Lung (tissue), 12 donors: Measurements from ENCODE around the gene ZBTB7A. TPM values are rescaled to one million over a fixed set of nuclear protein-coding genes. Genes with fewer than 3 reads are reported as not detected.

Experiments
- ATAC-seq: fragments of 200-7000 bp; cut with Tn5 transposase; one replicate; pipeline ENCODE4 v1.9.1; 2020; ENCODE audit warnings: moderate number of reproducible peaks; ENCODE audit not compliant: insufficient read depth, low FRiP score
- DNase-seq, 3 donors: peaks; one replicate each; pipeline ENCODE4 v3.0.0-alpha.2; 2013 to 2017
- H3K27ac ChIP-seq, 2 donors: one replicate each; pipeline ENCODE4 v1.5.1; 2013; ENCODE audit warnings: mild to moderate bottlenecking in 2 of 2, moderate library complexity in 2 of 2, control low read depth in 1 of 2, inconsistent platforms in 1 of 2, low read depth in 1 of 2, low read length in 1 of 2
- H3K27me3 ChIP-seq, 3 donors: one replicate each; pipeline ENCODE4 v1.5.1; 2013; ENCODE audit warnings: low read length in 2 of 3; ENCODE audit not compliant: control insufficient read depth in 3 of 3, insufficient read depth in 3 of 3
- H3K36me3 ChIP-seq, 4 donors: one replicate each; pipeline ENCODE4 v1.5.1; 2013; ENCODE audit warnings: low read length in 4 of 4, mild to moderate bottlenecking in 1 of 4, moderate library complexity in 1 of 4; ENCODE audit not compliant: control insufficient read depth in 4 of 4, insufficient read depth in 4 of 4
- H3K4me1 ChIP-seq, 5 donors: one replicate each; pipeline ENCODE4 v1.5.1; 2013; ENCODE audit warnings: low read length in 5 of 5, mild to moderate bottlenecking in 2 of 5, moderate library complexity in 1 of 5; ENCODE audit not compliant: control insufficient read depth in 5 of 5, insufficient read depth in 5 of 5
- H3K4me3 ChIP-seq: one replicate; pipeline ENCODE4 v1.5.1; 2013; ENCODE audit warnings: mild to moderate bottlenecking, control low read depth, moderate library complexity
- H3K9ac ChIP-seq, 2 donors: one replicate each; pipeline ENCODE4 v1.5.1; 2013; ENCODE audit warnings: low read length in 2 of 2, control low read depth in 1 of 2; ENCODE audit not compliant: insufficient read depth in 1 of 2
- H3K9me3 ChIP-seq, 4 donors: one replicate each; pipeline ENCODE4 v1.5.1; 2013; ENCODE audit warnings: low read length in 3 of 4, mild to moderate bottlenecking in 1 of 4, moderate library complexity in 1 of 4; ENCODE audit not compliant: control insufficient read depth in 4 of 4, insufficient read depth in 3 of 4
- WGBS, 2 donors: extraction: QIAGEN DNeasy Blood & Tissue Kit; methylation state at CpG; one replicate each; pipeline ENCODE4 v1.1.7; 2013; 5-methylcytosine and 5-hydroxymethylcytosine counted together
- polyA plus RNA-seq, 2 donors: library from polyadenylated mRNA; stranded (reverse); fragments of 200-250 nt; gene quantifications; one replicate each; pipeline ENCODE4 v1.2.1, GENCODE V29; 2013
- total RNA-seq, 2 donors: library from RNA; depleted of rRNA in 1 of 2; stranded (reverse); fragments of >200 nt in 1 of 2; gene quantifications; one replicate each; pipeline ENCODE4 v1.2.1, GENCODE V29; 2014 to 2021
- TF ChIP-seq, protein P1 (sequence below): IDR thresholded peaks from 2 replicates; pipeline ENCODE4 v1.5.1; 2012; ENCODE audit warnings: mild to moderate bottlenecking; ENCODE audit errors: control extremely low read depth, extremely low read depth
- donor health status: control.
- donor health status: control.
- donor health status: Bipolar disorder and iron deficiency.
- donor health status: healthy.
- donor health status: DM: yes; HTN: yes; CAD: no.

Gene ZBTB7A
- total and polyA plus RNA-seq, 4 donors = 13.4 to 68.0 (median 19.5) TPM

DNA sequence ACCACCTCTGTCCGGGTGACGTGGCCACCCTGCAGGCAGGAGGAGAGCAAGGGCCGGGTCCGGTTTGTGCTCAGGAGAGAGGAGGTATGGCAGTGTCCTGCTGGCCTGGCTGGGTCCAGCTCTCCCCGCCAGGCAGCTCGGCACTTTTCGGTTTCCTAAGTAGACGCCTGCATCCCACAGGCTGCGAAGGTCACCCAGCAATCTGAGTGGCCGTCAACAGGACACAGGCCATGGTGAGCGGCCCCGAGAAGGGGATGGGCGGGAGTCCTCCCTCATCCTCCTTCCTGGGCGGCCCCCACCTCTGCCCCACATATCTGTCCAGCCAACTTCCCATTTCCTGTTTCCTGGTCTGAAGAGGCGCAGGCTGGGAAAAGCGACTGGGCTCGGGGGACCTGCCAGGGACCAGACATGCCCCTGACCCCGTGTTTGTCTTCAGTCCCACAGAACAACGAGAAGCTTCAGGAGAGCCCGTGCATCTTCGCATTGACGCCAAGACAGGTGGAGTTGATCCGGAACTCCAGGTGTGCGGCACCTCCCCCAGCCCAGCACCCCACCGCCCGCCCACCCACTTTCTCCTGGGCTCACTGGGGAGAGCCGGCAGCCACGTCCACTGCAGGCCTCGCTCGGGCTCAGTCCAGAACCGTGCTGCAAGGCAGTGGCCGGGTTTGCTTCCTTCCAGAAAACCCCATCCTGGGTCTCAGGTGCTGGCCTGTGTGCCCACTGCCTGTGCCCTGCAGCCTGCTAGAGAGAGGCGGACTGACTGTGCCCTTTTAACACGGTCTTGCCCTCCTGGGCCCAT lies 42.9 kb downstream of the ZBTB7A start:
- DNase-seq (peak in 1 of 3 donors; percentile 18), ATAC-seq (no peak)
- WGBS, 2 donors = 80 to 88% methylated on average over 33 to 34 of the region's 34 CpGs
- TF ChIP-seq, protein P1, sequence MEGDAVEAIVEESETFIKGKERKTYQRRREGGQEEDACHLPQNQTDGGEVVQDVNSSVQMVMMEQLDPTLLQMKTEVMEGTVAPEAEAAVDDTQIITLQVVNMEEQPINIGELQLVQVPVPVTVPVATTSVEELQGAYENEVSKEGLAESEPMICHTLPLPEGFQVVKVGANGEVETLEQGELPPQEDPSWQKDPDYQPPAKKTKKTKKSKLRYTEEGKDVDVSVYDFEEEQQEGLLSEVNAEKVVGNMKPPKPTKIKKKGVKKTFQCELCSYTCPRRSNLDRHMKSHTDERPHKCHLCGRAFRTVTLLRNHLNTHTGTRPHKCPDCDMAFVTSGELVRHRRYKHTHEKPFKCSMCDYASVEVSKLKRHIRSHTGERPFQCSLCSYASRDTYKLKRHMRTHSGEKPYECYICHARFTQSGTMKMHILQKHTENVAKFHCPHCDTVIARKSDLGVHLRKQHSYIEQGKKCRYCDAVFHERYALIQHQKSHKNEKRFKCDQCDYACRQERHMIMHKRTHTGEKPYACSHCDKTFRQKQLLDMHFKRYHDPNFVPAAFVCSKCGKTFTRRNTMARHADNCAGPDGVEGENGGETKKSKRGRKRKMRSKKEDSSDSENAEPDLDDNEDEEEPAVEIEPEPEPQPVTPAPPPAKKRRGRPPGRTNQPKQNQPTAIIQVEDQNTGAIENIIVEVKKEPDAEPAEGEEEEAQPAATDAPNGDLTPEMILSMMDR = no peak
- Histone ChIP-seq H3K9ac (no peak overlapping the region), H3K4me3 (no peak overlapping the region), H3K9me3 (peaks cover 0 to 4% (median 0%) of the 10 kb centered on the region in 4 donors), H3K36me3 (peaks cover 3 to 37% (median 10%) of the 10 kb centered on the region in 4 donors), H3K27me3 (no peaks in the 10 kb centered on the region), H3K27ac (peak overlapping the region in 1 of 2 donors; percentile 27), H3K4me1 (peaks cover 0 to 7% (median 0%) of the 10 kb centered on the region in 5 donors)

DNA sequence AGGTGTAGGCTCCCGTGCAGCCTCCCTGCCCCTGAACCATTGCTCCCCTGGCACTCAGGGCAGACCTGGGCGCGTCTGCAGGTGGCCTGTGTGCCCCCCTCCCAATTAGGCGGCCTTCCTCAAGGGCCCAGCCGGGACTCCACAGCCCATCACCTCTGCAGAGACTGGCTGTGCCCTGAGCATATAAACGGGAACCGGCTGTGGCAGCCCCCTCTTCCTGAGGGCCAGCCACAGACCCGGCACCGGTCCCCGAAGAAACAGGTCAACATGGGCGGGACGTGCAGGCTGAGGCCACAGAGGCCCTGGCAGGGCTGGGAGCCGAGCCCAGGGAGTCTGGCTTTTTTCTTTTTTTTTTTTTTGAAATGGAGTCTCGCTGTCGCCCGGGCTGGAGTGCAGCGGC lies 47.1 kb downstream of the ZBTB7A start:
- Histone ChIP-seq H3K4me1 (peaks cover 0 to 21% (median 0%) of the 10 kb centered on the region in 5 donors), H3K36me3 (peaks cover 3 to 39% (median 13%) of the 10 kb centered on the region in 4 donors), H3K4me3 (no peak overlapping the region), H3K27me3 (no peaks in the 10 kb centered on the region), H3K9ac (no peak overlapping the region), H3K27ac (no peak overlapping the region), H3K9me3 (peaks cover 0 to 4% (median 0%) of the 10 kb centered on the region in 4 donors)
- TF ChIP-seq, protein P1 = no peak
- WGBS, 2 donors = 74% methylated on average over 17 of the region's 17 CpGs
- ATAC-seq (no peak), DNase-seq (no peak)

DNA sequence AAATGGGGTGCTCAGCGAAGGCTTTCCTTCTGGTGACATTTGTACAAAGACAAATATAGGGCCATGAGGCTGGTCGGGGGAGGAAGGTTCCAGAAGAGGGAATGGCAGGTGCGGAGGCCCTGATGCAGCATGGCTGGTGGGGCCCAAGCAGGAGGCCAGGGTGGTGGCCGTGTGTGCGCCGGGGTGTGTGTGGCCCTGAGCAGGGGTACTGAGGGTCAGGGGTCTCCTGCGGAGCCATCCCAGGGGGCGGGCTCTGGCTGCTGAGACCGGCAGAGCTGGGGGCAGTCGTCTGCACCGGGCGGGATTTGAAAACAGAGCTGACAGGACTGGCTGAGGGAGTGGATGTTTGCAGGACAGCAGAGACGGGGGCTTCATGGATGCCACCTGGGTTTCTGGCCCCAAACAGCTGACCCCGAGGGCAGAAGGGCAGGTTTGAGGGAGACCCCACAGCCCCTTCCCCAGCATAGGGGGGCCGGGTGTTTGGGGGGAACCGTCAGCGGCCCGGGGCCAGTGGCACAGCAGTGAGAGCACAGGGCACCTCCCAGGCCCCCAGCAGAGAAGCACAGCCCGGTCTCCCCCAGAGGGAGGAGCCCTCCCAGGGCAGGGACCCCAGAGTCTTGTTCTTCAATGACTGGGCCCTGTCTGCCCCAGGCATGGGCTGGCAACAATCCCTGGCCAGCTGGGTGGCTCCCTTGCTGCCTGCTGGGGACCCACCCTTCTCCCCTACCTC lies 47.8 kb downstream of the ZBTB7A start:
- H3K4me3 ChIP-seq = no peak overlapping the region
- 92 to 95% methylated on average over 19 of the region's 19 CpGs for WGBS, 2 donors
- peaks cover 0 to 23% (median 0%) of the 10 kb centered on the region in 5 donors for H3K4me1 ChIP-seq
- peaks cover 0 to 4% (median 0%) of the 10 kb centered on the region in 4 donors for H3K9me3 ChIP-seq
- TF ChIP-seq, protein P1 = no peak
- no peak overlapping the region for H3K27ac ChIP-seq
- H3K36me3 ChIP-seq = peaks cover 3 to 43% (median 14%) of the 10 kb centered on the region in 4 donors
- H3K27me3 ChIP-seq = no peaks in the 10 kb centered on the region
- ATAC-seq = no peak
- no peak for DNase-seq
- no peak overlapping the region for H3K9ac ChIP-seq
